Measurements from ENCODE around the gene RSF1.

The RSF1 gene

DNA sequence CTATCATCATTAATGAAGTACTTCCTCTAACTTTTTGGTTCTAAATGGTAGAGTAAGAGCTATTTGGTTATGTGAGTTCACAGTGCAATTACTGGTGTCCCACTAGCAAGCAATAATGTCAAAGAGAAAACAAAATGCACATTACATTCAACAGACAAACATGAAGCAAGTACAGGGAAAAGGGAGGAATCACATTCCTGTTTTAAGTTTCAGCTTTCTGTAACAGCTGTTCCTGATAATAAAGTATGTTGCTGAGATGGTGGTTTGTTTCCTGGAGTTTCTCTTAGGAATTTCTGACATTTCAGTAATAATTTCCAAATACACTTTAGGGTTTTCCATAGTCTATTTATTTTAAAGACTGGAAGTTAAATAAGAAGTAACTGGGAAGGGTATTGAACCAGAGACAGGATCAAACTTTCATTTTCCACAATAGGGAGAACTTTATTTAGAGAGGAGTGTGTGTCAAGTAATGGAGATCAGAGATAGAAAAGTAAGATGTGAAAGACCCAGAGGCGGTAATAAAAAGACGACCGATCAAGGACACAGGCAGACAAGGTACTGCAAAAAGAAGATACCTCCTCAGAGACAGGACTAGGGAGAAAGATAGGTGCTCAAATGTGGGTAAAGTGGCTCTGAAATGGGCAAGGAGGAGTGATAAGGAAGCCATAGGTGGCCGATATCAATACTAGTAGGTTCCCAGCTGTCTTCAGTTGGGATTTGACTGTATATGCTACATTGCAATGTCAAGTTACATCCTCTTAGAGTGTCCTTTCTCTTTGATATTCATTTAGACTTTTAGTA, 162.1 kb downstream of the RSF1 start:
- Histone ChIP-seq H3K36me3 (replicated peaks) (no peaks in the 10 kb centered on the region), H3K27ac (no peak overlapping the region), H3K4me3 (ENCODE audit: low read depth, low read length) (no peak overlapping the region), H3K27me3 (replicated peaks) (no peaks in the 10 kb centered on the region)
- TF ChIP-seq, protein P1, sequence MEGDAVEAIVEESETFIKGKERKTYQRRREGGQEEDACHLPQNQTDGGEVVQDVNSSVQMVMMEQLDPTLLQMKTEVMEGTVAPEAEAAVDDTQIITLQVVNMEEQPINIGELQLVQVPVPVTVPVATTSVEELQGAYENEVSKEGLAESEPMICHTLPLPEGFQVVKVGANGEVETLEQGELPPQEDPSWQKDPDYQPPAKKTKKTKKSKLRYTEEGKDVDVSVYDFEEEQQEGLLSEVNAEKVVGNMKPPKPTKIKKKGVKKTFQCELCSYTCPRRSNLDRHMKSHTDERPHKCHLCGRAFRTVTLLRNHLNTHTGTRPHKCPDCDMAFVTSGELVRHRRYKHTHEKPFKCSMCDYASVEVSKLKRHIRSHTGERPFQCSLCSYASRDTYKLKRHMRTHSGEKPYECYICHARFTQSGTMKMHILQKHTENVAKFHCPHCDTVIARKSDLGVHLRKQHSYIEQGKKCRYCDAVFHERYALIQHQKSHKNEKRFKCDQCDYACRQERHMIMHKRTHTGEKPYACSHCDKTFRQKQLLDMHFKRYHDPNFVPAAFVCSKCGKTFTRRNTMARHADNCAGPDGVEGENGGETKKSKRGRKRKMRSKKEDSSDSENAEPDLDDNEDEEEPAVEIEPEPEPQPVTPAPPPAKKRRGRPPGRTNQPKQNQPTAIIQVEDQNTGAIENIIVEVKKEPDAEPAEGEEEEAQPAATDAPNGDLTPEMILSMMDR (IDR thresholded peaks at IDR 0.05; ENCODE audit: low read depth, low read length, missing control alignments) = no peak
- DNase-seq = no peak
- in situ Hi-C loops (cut with HindIII; ENCODE audit: low pct_ligation_motif_present, low sequenced_read_pairs) = no loop called here

DNA sequence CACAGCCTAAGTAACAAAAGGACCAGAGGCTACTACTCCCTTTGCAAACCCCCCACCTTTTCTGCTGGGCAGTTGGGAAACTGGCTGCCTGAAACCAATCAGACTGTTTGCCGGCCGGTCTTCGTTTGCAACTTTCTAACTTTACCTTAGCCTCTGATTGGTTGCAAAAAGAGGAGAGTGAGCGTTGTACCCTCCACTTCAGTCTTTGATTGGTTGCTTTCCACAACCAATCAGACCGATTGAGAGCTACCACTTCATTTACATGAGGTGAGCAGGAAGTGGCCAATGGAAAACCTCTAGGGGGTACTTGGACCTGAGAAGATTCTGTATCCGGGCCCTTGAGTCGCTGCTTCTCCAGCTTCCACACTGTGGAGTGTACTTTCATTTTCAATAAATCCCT, 164.2 kb downstream of the RSF1 start:
- Histone ChIP-seq H3K27ac (no peak overlapping the region), H3K36me3 (replicated peaks) (no peaks in the 10 kb centered on the region), H3K27me3 (replicated peaks) (no peaks in the 10 kb centered on the region), H3K4me3 (ENCODE audit: low read depth, low read length) (no peak overlapping the region)
- no peak for DNase-seq
- in situ Hi-C loops (cut with HindIII; ENCODE audit: low pct_ligation_motif_present, low sequenced_read_pairs) = no loop called here
- TF ChIP-seq, protein P1 (IDR thresholded peaks at IDR 0.05; ENCODE audit: low read depth, low read length, missing control alignments) = no peak

DNA sequence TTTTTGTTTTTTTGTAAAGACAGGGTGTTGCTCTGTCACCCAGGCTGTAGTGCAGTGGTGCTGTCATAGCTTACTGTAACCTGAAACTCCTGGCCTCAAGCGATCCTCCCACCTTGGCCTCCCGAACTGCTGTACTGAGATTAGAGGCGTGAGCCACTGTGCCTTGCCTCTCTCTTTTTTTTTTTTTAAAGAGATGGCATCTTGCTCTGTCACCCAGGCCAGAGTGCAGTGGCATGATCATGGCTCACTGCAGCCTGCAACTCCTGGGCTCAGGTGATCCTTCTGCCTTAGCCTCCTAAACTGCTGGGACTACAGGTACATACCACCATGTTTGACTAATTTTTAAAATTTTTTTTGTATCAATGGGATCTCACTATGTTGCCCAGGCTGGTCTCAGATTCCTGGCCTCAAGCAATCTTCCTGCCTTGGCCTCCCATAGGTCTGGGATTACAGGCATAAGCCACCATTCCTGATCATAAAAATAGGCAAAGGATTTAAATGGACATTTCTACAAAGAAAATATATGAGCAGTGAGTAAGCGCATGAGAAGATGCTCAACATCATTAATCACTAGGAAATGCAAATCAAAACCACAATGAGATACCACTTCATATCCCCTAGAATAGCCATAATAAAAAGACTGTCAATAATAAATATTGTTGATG, 165.6 kb downstream of the RSF1 start:
- TF ChIP-seq, protein P1 (IDR thresholded peaks at IDR 0.05; ENCODE audit: low read depth, low read length, missing control alignments) = no peak
- Histone ChIP-seq H3K4me3 (ENCODE audit: low read depth, low read length) (no peak overlapping the region), H3K36me3 (replicated peaks) (no peaks in the 10 kb centered on the region), H3K27ac (no peak overlapping the region), H3K27me3 (replicated peaks) (no peaks in the 10 kb centered on the region)
- DNase-seq = no peak
- in situ Hi-C loops (cut with HindIII; ENCODE audit: low pct_ligation_motif_present, low sequenced_read_pairs) = no loop called here

DNA sequence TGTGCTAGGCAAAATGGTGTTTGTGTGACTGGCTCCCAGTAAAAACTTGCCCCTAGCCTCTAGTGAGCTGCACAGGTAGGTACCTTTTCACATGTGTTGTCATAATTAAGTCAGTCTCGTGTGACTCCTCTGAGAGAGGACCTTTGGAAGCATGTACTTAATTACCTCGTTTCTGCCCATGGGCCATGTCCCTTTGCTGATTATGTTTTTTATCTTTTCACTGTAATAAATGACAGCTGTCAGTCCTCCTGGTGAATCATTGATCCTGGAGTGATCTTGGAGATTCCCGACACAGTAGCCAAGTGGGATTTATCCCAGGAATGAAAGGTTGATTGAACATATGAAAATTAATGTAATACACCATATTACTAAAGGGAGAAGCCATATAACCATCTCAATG, 170.4 kb downstream of the RSF1 start:
- DNase-seq = no peak
- Histone ChIP-seq H3K27me3 (replicated peaks) (no peaks in the 10 kb centered on the region), H3K4me3 (ENCODE audit: low read depth, low read length) (no peak overlapping the region), H3K36me3 (replicated peaks) (no peaks in the 10 kb centered on the region), H3K27ac (no peak overlapping the region)
- TF ChIP-seq, protein P1 (IDR thresholded peaks at IDR 0.05; ENCODE audit: low read depth, low read length, missing control alignments) = no peak
- in situ Hi-C loops (cut with HindIII; ENCODE audit: low pct_ligation_motif_present, low sequenced_read_pairs) = no loop called here

DNA sequence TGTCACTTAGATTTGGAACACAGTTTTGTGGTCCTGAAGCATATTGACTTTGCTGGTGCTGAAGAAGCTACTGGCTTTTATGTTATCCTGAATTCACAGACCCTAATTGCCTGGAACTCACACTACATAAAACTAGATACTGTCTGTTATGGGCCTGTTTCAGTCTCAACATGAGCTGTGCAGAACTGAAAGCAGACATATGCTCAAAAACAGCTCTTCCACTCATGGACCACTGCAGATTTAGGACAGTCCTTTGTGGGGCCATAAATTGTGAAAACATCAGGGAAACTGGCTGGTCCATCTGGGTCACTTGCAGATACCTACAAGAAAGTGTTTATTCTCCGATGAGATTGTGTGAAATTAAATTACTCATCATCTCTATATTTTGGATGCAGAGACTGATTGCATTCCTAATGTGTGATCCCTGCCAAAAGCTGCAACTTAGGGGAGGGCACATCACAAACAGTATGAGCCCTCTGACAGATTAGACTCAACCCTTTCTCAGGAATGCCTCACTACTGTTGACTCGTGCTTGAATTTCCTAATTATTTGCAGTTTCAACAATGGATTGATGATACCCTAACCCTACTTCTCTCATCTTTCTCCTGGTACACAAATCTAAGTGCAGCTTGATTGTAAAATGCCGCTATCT, 172.7 kb downstream of the RSF1 start:
- H3K36me3 ChIP-seq (replicated peaks) = no peaks in the 10 kb centered on the region
- no peak for DNase-seq
- H3K4me3 ChIP-seq (ENCODE audit: low read depth, low read length) = no peak overlapping the region
- H3K27me3 ChIP-seq (replicated peaks) = no peaks in the 10 kb centered on the region
- H3K27ac ChIP-seq = no peak overlapping the region
- TF ChIP-seq, protein P1 (IDR thresholded peaks at IDR 0.05; ENCODE audit: low read depth, low read length, missing control alignments) = no peak
- in situ Hi-C loops (cut with HindIII; ENCODE audit: low pct_ligation_motif_present, low sequenced_read_pairs) = no loop called here
